ENCODE results near the gene AIF1L. TPM values are rescaled to one million over a fixed set of nuclear protein-coding genes. Genes with fewer than 3 reads are reported as not detected.

AIF1L gene
- polyA plus RNA-seq, 3 donors, result not detected

DNA sequence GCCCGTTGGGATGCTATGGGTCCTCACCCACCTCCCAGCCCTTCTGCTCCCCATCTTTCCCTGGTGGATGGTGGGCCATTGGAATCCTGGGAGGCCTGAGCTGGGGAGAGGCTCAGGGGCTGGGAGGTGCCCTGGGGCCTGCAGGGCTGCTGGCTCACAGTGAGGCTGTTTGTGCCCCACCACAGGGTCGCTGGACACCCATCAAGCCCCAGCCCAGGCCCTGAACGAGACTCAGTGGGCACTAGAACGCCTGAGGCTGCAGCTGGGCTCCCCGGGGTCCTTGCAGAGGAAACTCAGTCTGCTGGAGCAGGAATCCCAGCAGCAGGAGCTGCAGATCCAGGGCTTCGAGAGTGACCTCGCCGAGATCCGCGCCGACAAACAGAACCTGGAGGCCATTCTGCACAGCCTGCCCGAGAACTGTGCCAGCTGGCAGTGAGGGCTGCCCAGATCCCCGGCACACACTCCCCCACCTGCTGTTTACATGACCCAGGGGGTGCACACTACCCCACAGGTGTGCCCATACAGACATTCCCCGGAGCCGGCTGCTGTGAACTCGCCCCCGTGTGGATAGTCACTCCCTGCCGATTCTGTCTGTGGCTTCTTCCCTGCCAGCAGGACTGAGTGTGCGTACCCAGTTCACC lies 4.9 kb upstream of the AIF1L start:
- Histone ChIP-seq H3K9ac (ENCODE audit: insufficient read depth, low read length, poor library complexity, severe bottlenecking) (no peak overlapping the region), H3K4me3 (replicated peaks in 1 of 3; ENCODE audit: low read depth in 2 of 3, low read length in 3 of 3) (no peak overlapping the region), H3K27me3 (ENCODE audit: control insufficient read depth in 2 of 2, insufficient read depth in 2 of 2, low read length in 2 of 2) (peaks cover 5 to 18% of the 10 kb centered on the region in 2 donors), H3K4me1 (ENCODE audit: control insufficient read depth in 1 of 2, insufficient read depth in 2 of 2, low read length in 2 of 2) (peaks cover 1 to 4% of the 10 kb centered on the region in 2 donors), H3K36me3 (replicated peaks in 1 of 2; ENCODE audit: control insufficient read depth in 1 of 2, insufficient read depth in 2 of 2, low read length in 2 of 2) (no peaks in the 10 kb centered on the region), H3K27ac (ENCODE audit: low read depth in 1 of 2, low read length in 2 of 2) (no peak overlapping the region), H3K4me2 (replicated peaks; ENCODE audit: extremely low read depth, low read length, poor library complexity, severe bottlenecking) (no peak overlapping the region), H2AFZ (ENCODE audit: insufficient read depth, low read depth, low read length, poor library complexity, severe bottlenecking) (no peak overlapping the region), H4K20me1 (ENCODE audit: insufficient read depth, low read length) (no peaks in the 10 kb centered on the region), H3K9me3 (replicated peaks in 1 of 2; ENCODE audit: control insufficient read depth in 1 of 2, insufficient read depth in 1 of 2, low read length in 2 of 2) (peaks cover 0 to 5% of the 10 kb centered on the region in 2 donors), H3K79me2 (ENCODE audit: insufficient read depth, low read length) (no peaks in the 10 kb centered on the region)
- Mint-ChIP-seq H3K4me3 (no peak overlapping the region), H3K27me3 (ENCODE audit: low read depth in 3 of 3) (peaks cover 18 to 23% (median 22%) of the 10 kb centered on the region in 3 donors), H3K36me3 (peaks cover 0 to 4% of the 10 kb centered on the region in 2 donors), H3K27ac (no peak overlapping the region), H3K4me1 (peaks cover 4% of the 10 kb centered on the region), H3K9me3 (peaks cover 0 to 2% (median 0%) of the 10 kb centered on the region in 7 donors)
- TF ChIP-seq, protein P1, sequence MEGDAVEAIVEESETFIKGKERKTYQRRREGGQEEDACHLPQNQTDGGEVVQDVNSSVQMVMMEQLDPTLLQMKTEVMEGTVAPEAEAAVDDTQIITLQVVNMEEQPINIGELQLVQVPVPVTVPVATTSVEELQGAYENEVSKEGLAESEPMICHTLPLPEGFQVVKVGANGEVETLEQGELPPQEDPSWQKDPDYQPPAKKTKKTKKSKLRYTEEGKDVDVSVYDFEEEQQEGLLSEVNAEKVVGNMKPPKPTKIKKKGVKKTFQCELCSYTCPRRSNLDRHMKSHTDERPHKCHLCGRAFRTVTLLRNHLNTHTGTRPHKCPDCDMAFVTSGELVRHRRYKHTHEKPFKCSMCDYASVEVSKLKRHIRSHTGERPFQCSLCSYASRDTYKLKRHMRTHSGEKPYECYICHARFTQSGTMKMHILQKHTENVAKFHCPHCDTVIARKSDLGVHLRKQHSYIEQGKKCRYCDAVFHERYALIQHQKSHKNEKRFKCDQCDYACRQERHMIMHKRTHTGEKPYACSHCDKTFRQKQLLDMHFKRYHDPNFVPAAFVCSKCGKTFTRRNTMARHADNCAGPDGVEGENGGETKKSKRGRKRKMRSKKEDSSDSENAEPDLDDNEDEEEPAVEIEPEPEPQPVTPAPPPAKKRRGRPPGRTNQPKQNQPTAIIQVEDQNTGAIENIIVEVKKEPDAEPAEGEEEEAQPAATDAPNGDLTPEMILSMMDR (IDR thresholded peaks at IDR 0.05), result no peak
- 94% methylated on average over 18 of the region's 19 CpGs for WGBS (ENCODE audit: insufficient coverage)
- no peak for DNase-seq
- intact Hi-C loops (cut with micrococcal nuclease), result no loop called here

DNA sequence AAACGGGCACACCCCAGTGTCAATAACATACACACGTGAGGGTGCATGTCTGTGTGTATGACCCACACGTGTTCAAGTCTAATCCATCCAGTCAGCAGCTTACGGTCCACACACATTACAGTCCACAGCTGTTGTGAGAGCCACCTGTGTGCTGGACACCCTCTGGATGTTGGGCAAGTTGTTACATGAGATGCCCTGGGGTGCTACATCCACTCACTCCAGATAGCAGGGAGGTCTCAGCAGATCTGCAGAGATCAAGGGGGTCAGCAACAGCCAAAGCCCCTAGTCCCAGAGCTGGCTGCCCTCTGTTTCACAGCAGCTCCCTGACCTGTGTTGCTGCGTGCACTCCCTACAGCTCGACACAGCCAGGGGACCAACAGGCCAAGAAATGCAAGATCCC lies 4.3 kb upstream of the AIF1L start:
- Mint-ChIP-seq H3K27me3 (ENCODE audit: low read depth in 3 of 3) (peaks cover 22 to 29% (median 26%) of the 10 kb centered on the region in 3 donors), H3K4me3 (no peak overlapping the region), H3K9me3 (peaks cover 0 to 6% (median 0%) of the 10 kb centered on the region in 7 donors), H3K36me3 (peaks cover 0 to 4% of the 10 kb centered on the region in 2 donors), H3K4me1 (peaks cover 8% of the 10 kb centered on the region), H3K27ac (no peak overlapping the region)
- H3K4me2 ChIP-seq (replicated peaks; ENCODE audit: extremely low read depth, low read length, poor library complexity, severe bottlenecking), result no peak overlapping the region
- H3K79me2 ChIP-seq (ENCODE audit: insufficient read depth, low read length), result no peaks in the 10 kb centered on the region
- no peak for DNase-seq
- H3K4me3 ChIP-seq (replicated peaks in 1 of 3; ENCODE audit: low read depth in 2 of 3, low read length in 3 of 3), result no peak overlapping the region
- H3K9me3 ChIP-seq (replicated peaks in 1 of 2; ENCODE audit: control insufficient read depth in 1 of 2, insufficient read depth in 1 of 2, low read length in 2 of 2), result peaks cover 0 to 5% of the 10 kb centered on the region in 2 donors
- no peaks in the 10 kb centered on the region for H4K20me1 ChIP-seq (ENCODE audit: insufficient read depth, low read length)
- H3K27me3 ChIP-seq (ENCODE audit: control insufficient read depth in 2 of 2, insufficient read depth in 2 of 2, low read length in 2 of 2), result peaks cover 8 to 22% of the 10 kb centered on the region in 2 donors
- intact Hi-C loops (cut with micrococcal nuclease), result no loop called here
- no peak overlapping the region for H3K9ac ChIP-seq (ENCODE audit: insufficient read depth, low read length, poor library complexity, severe bottlenecking)
- no peak overlapping the region for H3K27ac ChIP-seq (ENCODE audit: low read depth in 1 of 2, low read length in 2 of 2)
- H2AFZ ChIP-seq (ENCODE audit: insufficient read depth, low read depth, low read length, poor library complexity, severe bottlenecking), result no peak overlapping the region
- WGBS (ENCODE audit: insufficient coverage), result 85% methylated on average over 6 of the region's 6 CpGs
- TF ChIP-seq, protein P1 (IDR thresholded peaks at IDR 0.05), result no peak
- H3K36me3 ChIP-seq (replicated peaks in 1 of 2; ENCODE audit: control insufficient read depth in 1 of 2, insufficient read depth in 2 of 2, low read length in 2 of 2), result no peaks in the 10 kb centered on the region
- peaks cover 4 to 6% of the 10 kb centered on the region in 2 donors for H3K4me1 ChIP-seq (ENCODE audit: control insufficient read depth in 1 of 2, insufficient read depth in 2 of 2, low read length in 2 of 2)
